ENCODE measurements around the gene SDE2.

DNA sequence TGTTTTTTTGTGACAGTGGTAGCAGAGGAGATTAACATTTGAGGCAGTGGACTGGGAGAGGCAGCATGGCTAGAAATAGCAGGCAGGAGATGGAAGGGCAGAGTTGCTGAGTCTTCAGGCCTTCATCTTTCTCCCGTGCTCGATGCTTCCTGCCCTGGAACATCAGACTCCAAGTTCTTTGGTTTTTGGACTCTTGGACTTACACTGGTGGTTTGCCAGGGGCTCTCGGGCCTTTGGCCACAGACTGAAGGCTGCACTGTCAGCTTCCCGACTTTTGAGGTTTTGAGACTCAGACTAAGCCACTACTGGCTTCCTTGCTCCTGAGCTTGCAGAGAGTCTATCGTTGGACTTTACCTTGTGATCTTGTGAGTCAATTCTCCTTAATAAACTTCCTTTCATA is 33.9 kb downstream of the SDE2 start:
- no peak for TF ChIP-seq BHLHE40 (IDR thresholded peaks at IDR 0.05; ENCODE audit: borderline replicate concordance)
- TF ChIP-seq HDGF (IDR thresholded peaks at IDR 0.05; ENCODE audit: borderline replicate concordance), result no peak
- TF ChIP-seq, protein P1, sequence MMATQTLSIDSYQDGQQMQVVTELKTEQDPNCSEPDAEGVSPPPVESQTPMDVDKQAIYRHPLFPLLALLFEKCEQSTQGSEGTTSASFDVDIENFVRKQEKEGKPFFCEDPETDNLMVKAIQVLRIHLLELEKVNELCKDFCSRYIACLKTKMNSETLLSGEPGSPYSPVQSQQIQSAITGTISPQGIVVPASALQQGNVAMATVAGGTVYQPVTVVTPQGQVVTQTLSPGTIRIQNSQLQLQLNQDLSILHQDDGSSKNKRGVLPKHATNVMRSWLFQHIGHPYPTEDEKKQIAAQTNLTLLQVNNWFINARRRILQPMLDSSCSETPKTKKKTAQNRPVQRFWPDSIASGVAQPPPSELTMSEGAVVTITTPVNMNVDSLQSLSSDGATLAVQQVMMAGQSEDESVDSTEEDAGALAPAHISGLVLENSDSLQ (IDR thresholded peaks at IDR 0.05), result no peak
- no peak for TF ChIP-seq L3MBTL2 (conservative IDR thresholded peaks at IDR 0.05)
- TF ChIP-seq FOXM1 (IDR thresholded peaks at IDR 0.05; ENCODE audit: borderline replicate concordance), result no peak

All from HEK293T (cell line).